ENCODE measurements around the gene UNC5CL.

UNC5CL gene

GRCh38 chr6:41072836-41073202 is 33.8 kb upstream of the UNC5CL start, which contains the start of gene NFYA:
Gene NFYA, plus strand, starts transcription at chr6:41072974. Its CDS starts 6,116 bp downstream, at chr6:41079090.
- no peak for TF ChIP-seq CTCF (IDR thresholded peaks at IDR 0.05; ENCODE audit: insufficient read depth, missing control alignments)
- peak; percentile 59 for DNase-seq (ENCODE audit: insufficient read length, low spot score)
- no peak for FAIRE-seq

- no peak for DNase-seq (ENCODE audit: insufficient read length, low spot score)
- TF ChIP-seq CTCF (IDR thresholded peaks at IDR 0.05; ENCODE audit: insufficient read depth, missing control alignments) = no peak
- FAIRE-seq = peak; percentile 79
Measured at GRCh38 chr6:41071923-41072835, 33.2 kb upstream of the UNC5CL start, which contains the start of gene OARD1. Gene OARD1, minus strand, starts transcription at chr6:41072356. Its CDS starts 722 bp downstream, at chr6:41071634.

DNA sequence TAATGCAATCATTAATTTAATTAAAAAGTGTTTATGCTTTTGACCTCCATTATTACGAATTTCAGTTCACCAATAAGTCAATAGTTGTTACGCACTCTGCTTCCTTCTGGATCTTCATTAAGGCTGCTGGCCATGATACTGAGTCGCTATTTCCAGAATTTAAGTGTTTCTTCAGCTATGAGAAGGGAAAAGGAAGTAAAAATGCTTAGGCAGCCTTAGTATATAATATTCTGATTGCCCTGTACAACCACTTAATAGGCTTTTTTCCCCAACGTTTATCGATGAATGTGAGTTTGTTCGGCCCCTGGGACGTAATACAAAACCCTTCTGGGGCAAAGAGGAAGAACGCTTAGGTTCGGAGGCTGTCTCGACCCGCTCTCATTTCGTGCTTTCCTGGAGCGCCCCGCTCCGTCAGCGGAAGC is 32.5 kb upstream of the UNC5CL start:
- FAIRE-seq (no peak), DNase-seq (ENCODE audit: insufficient read length, low spot score) (no peak)
- no peak for TF ChIP-seq CTCF (IDR thresholded peaks at IDR 0.05; ENCODE audit: insufficient read depth, missing control alignments)

- DNase-seq (ENCODE audit: insufficient read length, low spot score) (no peak), FAIRE-seq (peak; percentile 11)
- peak; percentile 82 for TF ChIP-seq CTCF (IDR thresholded peaks at IDR 0.05; ENCODE audit: insufficient read depth, missing control alignments)
Measured at GRCh38 chr6:41066867-41067304, 27.9 kb upstream of the UNC5CL start.

- FAIRE-seq = no peak
Measured at GRCh38 chr6:41065550-41066026, 26.6 kb upstream of the UNC5CL start.

GRCh38 chr6:41064841-41065240 is 25.8 kb upstream of the UNC5CL start:
- DNase-seq (ENCODE audit: insufficient read length, low spot score) (no peak), FAIRE-seq (no peak)
- no peak for TF ChIP-seq CTCF (IDR thresholded peaks at IDR 0.05; ENCODE audit: insufficient read depth, missing control alignments)

More at GRCh38 chr6:41065550-41066026, 26.6 kb upstream of the UNC5CL start:
- no peak for DNase-seq (ENCODE audit: insufficient read length, low spot score)
- no peak for TF ChIP-seq CTCF (IDR thresholded peaks at IDR 0.05; ENCODE audit: insufficient read depth, missing control alignments)

GRCh38 chr6:41063884-41064285 is 24.9 kb upstream of the UNC5CL start:
- no peak for DNase-seq (ENCODE audit: insufficient read length, low spot score)
- FAIRE-seq = no peak

More at GRCh38 chr6:41063884-41064285, 24.9 kb upstream of the UNC5CL start:
- TF ChIP-seq CTCF (IDR thresholded peaks at IDR 0.05; ENCODE audit: insufficient read depth, missing control alignments) = no peak
